GM18499 (cell line): ENCODE measurements around the gene TMX1.

ENCODE experiments used
- ATAC-seq: cut with Tn5 transposase; IDR thresholded peaks from one replicate; pipeline ENCODE4 v1.9.1; 2021; ENCODE audit warnings: moderate number of reproducible peaks; ENCODE audit not compliant: insufficient read depth, unreplicated experiment

The TMX1 gene

GRCh38 chr14:51242545-51243490, 2.8 kb downstream of the TMX1 start:
- ATAC-seq = no peak

GRCh38 chr14:51244591-51244990, 4.5 kb downstream of the TMX1 start:
- ATAC-seq = no peak

GRCh38 chr14:51246032-51246431, 6.0 kb downstream of the TMX1 start:
- no peak for ATAC-seq

- ATAC-seq = peak; percentile 81
These were observed 8.3 kb downstream of the TMX1 start for GRCh38 chr14:51248016-51248987.

- ATAC-seq = no peak
These were observed 11.4 kb downstream of the TMX1 start for GRCh38 chr14:51251486-51251885.

GRCh38 chr14:51253880-51254279, 13.8 kb downstream of the TMX1 start:
- ATAC-seq = no peak

GRCh38 chr14:51258280-51258679, 18.2 kb downstream of the TMX1 start:
- no peak for ATAC-seq

GRCh38 chr14:51258788-51259187, 18.7 kb downstream of the TMX1 start:
- no peak for ATAC-seq

- ATAC-seq = no peak
These were observed 20.2 kb downstream of the TMX1 start for GRCh38 chr14:51260225-51260624.

- ATAC-seq = no peak
These were observed 21.1 kb downstream of the TMX1 start for GRCh38 chr14:51261151-51261550.

- ATAC-seq = no peak
These were observed 22.8 kb downstream of the TMX1 start for GRCh38 chr14:51262868-51263267.

GRCh38 chr14:51269634-51270033, 29.6 kb downstream of the TMX1 start:
- no peak for ATAC-seq

- ATAC-seq = no peak
These were observed 36.6 kb downstream of the TMX1 start for GRCh38 chr14:51276605-51277004.

GRCh38 chr14:51277753-51278415, 37.8 kb downstream of the TMX1 start:
- ATAC-seq = no peak

GRCh38 chr14:51282517-51282916, 42.5 kb downstream of the TMX1 start:
- no peak for ATAC-seq

GRCh38 chr14:51283402-51284085, 43.5 kb downstream of the TMX1 start:
- no peak for ATAC-seq

- no peak for ATAC-seq
These were observed 44.2 kb downstream of the TMX1 start for GRCh38 chr14:51284241-51284640.

- peak; percentile 55 for ATAC-seq
These were observed 45.1 kb downstream of the TMX1 start for GRCh38 chr14:51285120-51285519.

GRCh38 chr14:51289169-51289568, 49.1 kb downstream of the TMX1 start:
- ATAC-seq = no peak

GRCh38 chr14:51290132-51290531, 50.1 kb downstream of the TMX1 start:
- ATAC-seq = no peak
